ENCODE measurements around the gene ADCY3. TPM values are rescaled to one million over a fixed set of nuclear protein-coding genes. Genes with fewer than 3 reads are reported as not detected.

The ADCY3 gene
- total RNA-seq, 1 experiment from 2014 or later, result 75.6 TPM

GRCh38 chr2:24877067-24877466 is 43.0 kb downstream of the ADCY3 start:
- intact Hi-C loops (cut with micrococcal nuclease; ENCODE audit: unreplicated experiment), result no loop called here
- Histone ChIP-seq H3K36me3 (ENCODE audit: control insufficient read depth, insufficient read depth, low read length) (no peaks in the 10 kb centered on the region), H3K9me3 (no peaks in the 10 kb centered on the region), H3K4me1 (peaks cover 8% of the 10 kb centered on the region; the same call in 1 of the 2 replicates), H3K4me3 (ENCODE audit: low read depth, low read length) (no peak overlapping the region), H3K27me3 (replicated peaks; ENCODE audit: control insufficient read depth, insufficient read depth, low read length) (no peaks in the 10 kb centered on the region)
- peaks cover 4% of the 10 kb centered on the region for H3K36me3 Mint-ChIP-seq (ENCODE audit: insufficient read depth, unreplicated experiment)
- CTCF ChIA-PET, result no interaction called here
- no peak overlapping the region for H3K4me3 Mint-ChIP-seq (ENCODE audit: unreplicated experiment)
- no peaks in the 10 kb centered on the region for H3K9me3 Mint-ChIP-seq (ENCODE audit: unreplicated experiment)
- no peak for DNase-seq
- TF ChIP-seq CTCF (IDR thresholded peaks at IDR 0.05; ENCODE audit: insufficient read depth in 1 of 2, low read depth in 1 of 2, low read length in 1 of 2, severe bottlenecking in 1 of 2, unreplicated experiment in 1 of 2), result no peak
- H3K4me1 Mint-ChIP-seq (ENCODE audit: low read depth, unreplicated experiment), result peaks cover 8% of the 10 kb centered on the region
- no peaks in the 10 kb centered on the region for H3K27me3 Mint-ChIP-seq (ENCODE audit: insufficient read depth, unreplicated experiment)
- POLR2A ChIA-PET, result no interaction called here
- no peak overlapping the region for H3K27ac Mint-ChIP-seq (ENCODE audit: unreplicated experiment)
- BruUV-seq (replicated peaks), result no TSS peak

GRCh38 chr2:24875901-24876300 is 44.1 kb downstream of the ADCY3 start:
- Mint-ChIP-seq H3K27me3 (ENCODE audit: insufficient read depth, unreplicated experiment) (no peaks in the 10 kb centered on the region), H3K4me1 (ENCODE audit: low read depth, unreplicated experiment) (peaks cover 8% of the 10 kb centered on the region), H3K9me3 (ENCODE audit: unreplicated experiment) (no peaks in the 10 kb centered on the region), H3K36me3 (ENCODE audit: insufficient read depth, unreplicated experiment) (peaks cover 7% of the 10 kb centered on the region), H3K4me3 (ENCODE audit: unreplicated experiment) (no peak overlapping the region), H3K27ac (ENCODE audit: unreplicated experiment) (no peak overlapping the region)
- BruUV-seq (replicated peaks), result no TSS peak
- DNase-seq, result no peak
- Histone ChIP-seq H3K4me1 (peaks cover 8% of the 10 kb centered on the region; the same call in 1 of the 2 replicates), H3K27me3 (replicated peaks; ENCODE audit: control insufficient read depth, insufficient read depth, low read length) (no peaks in the 10 kb centered on the region), H3K4me3 (ENCODE audit: low read depth, low read length) (no peak overlapping the region), H3K9me3 (no peaks in the 10 kb centered on the region), H3K36me3 (ENCODE audit: control insufficient read depth, insufficient read depth, low read length) (no peaks in the 10 kb centered on the region)
- TF ChIP-seq CTCF (IDR thresholded peaks at IDR 0.05; ENCODE audit: insufficient read depth in 1 of 2, low read depth in 1 of 2, low read length in 1 of 2, severe bottlenecking in 1 of 2, unreplicated experiment in 1 of 2), result no peak
- CTCF ChIA-PET, result no interaction called here
- intact Hi-C loops (cut with micrococcal nuclease; ENCODE audit: unreplicated experiment), result no loop called here
- POLR2A ChIA-PET, result no interaction called here

- Histone ChIP-seq H3K27me3 (replicated peaks; ENCODE audit: control insufficient read depth, insufficient read depth, low read length) (no peaks in the 10 kb centered on the region), H3K4me1 (peaks cover 8% of the 10 kb centered on the region; the same call in 1 of the 2 replicates), H3K4me3 (ENCODE audit: low read depth, low read length) (no peak overlapping the region), H3K9me3 (no peaks in the 10 kb centered on the region), H3K36me3 (ENCODE audit: control insufficient read depth, insufficient read depth, low read length) (no peaks in the 10 kb centered on the region)
- Mint-ChIP-seq H3K9me3 (ENCODE audit: unreplicated experiment) (no peaks in the 10 kb centered on the region), H3K4me1 (ENCODE audit: low read depth, unreplicated experiment) (peaks cover 8% of the 10 kb centered on the region), H3K27ac (ENCODE audit: unreplicated experiment) (no peak overlapping the region), H3K36me3 (ENCODE audit: insufficient read depth, unreplicated experiment) (peaks cover 7% of the 10 kb centered on the region), H3K4me3 (ENCODE audit: unreplicated experiment) (no peak overlapping the region), H3K27me3 (ENCODE audit: insufficient read depth, unreplicated experiment) (no peaks in the 10 kb centered on the region)
- TF ChIP-seq CTCF (IDR thresholded peaks at IDR 0.05; ENCODE audit: insufficient read depth in 1 of 2, low read depth in 1 of 2, low read length in 1 of 2, severe bottlenecking in 1 of 2, unreplicated experiment in 1 of 2), result no peak
- ChIA-PET POLR2A (no interaction called here), CTCF (no interaction called here)
- no TSS peak for BruUV-seq (replicated peaks)
- intact Hi-C loops (cut with micrococcal nuclease; ENCODE audit: unreplicated experiment), result no loop called here
- DNase-seq, result no peak
These were observed 44.8 kb downstream of the ADCY3 start for GRCh38 chr2:24875272-24875671.
